ENCODE measurements around the gene COL5A3.
"Not testable (repeated sequence)": the region's sequence is repeated elsewhere in the genome, so short reads cannot be mapped to it uniquely, and the experiment has no call there.

DNA sequence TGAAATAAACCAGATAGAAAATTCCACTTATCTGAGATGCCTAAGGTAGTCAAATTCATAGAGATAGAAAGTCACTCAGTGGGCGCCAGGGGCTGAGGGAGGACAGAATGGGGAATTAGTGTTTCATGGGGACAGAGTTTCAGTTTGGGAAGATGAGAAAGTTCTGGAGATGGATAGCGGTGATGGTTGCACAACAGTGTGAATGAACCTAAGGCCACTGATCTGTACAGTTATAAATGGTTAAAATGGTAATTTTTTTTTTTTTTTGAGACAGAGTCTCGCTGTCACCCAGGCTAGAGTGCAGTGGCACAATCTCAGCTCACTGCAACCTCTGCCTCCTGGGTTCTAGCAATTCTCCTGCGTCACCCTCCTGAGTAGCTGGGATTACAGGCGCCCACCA, 12.8 kb upstream of the COL5A3 start:
- TF ChIP-seq SUZ12 (IDR thresholded peaks at IDR 0.05); SP1 (IDR thresholded peaks at IDR 0.05); HDGF (IDR thresholded peaks at IDR 0.05; ENCODE audit: borderline replicate concordance); FOXM1 (IDR thresholded peaks at IDR 0.05; ENCODE audit: borderline replicate concordance); TARDBP (IDR thresholded peaks at IDR 0.05): not testable (repeated sequence)
